HG02943 (cell line): ENCODE measurements around the gene PLA2G4A.

Experiments used
- ATAC-seq: cut with Tn5 transposase; IDR thresholded peaks from one replicate; pipeline ENCODE4 v1.9.1; 2021; ENCODE audit warnings: mild to moderate bottlenecking, low read depth, moderate library complexity; ENCODE audit not compliant: unreplicated experiment

Gene PLA2G4A

DNA sequence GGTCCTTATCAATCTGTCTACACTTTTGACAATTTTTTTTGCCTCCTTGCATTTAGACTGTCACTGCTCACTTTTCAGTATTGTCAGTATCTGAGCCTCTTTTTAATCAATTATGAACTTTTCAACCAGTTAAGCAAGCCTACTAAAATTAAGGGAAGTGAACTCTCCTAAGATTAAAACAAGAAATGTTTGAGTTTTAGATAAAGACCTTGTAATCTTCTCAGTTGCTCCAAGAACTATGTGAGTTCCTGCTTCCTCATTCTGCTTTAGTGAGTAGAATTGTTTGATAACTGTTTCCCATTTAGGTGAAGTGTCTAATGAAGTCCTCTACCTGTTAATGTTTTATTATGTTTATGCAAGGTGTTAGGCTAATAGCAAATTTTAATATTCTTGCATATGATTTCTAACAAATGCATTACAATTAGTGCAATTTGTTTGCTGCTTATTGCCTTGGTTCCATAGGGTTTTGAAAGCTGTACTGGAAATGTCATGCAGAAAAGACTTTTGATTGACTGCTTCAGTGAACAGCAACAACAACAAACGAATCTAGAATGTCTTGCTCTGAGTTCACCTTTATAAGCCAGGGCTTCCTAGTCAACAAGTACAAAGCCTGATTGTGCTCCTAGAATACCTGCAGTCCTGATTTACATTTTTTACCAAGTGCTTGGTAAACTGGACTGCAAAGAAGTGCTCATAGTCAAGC is 40.9 kb downstream of the PLA2G4A start:
- no peak for ATAC-seq

DNA sequence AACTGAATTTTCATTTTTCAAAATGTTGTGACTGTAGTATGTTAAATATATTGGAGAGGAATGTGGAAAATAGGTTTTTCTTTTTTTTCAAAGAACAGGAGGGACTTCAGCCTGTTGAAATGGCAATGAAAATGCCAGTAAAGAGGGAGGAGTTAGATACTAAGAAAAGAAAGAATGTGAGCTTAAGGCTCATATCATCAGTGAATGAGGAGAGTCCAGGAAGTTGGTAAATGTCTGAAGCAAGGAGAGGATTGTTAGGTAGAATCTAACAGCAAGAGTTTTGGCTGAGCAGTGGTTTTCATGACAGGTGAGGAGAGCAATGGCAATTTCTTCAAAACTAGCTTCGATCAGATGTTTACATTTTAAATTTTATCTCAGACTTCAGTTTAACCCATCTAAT is 43.0 kb downstream of the PLA2G4A start:
- no peak for ATAC-seq

DNA sequence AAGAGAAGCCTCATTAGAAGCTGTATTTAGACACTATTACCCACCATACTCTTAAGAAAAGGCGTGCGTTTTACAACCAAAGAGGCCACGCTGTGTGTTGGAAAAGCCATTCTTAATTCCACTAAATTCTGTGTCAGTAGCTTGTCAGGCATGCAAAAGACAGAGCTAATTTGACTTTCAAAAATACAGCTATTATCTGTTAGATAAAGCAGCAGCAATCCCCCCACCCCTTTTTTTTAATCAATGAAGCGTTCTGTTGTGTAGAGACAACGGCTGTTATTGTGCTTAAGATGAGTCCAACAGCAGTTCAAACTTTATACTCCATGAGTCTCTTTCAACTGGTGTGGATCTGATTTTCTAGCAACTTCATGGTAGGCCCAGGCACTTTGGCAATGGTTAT is 43.5 kb downstream of the PLA2G4A start:
- ATAC-seq, result no peak

DNA sequence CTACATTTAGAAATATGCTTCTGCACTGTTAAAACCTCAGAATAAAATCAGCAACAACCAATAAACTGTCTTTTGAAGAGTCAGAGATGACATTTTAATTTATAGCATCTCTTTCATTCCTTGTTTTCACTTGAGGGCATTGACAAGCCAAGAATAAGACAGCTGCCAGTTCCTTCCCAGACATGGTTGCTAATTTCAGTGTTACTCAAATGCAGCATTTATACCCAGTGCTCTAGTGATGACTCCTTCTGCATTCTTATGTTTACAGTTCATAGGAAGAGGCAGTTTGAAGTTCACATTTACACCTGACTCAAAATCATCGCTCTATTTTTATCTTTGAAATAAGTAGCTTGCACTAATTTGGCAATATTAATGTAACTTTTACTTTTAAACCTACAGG is 44.9 kb downstream of the PLA2G4A start:
- no peak for ATAC-seq

DNA sequence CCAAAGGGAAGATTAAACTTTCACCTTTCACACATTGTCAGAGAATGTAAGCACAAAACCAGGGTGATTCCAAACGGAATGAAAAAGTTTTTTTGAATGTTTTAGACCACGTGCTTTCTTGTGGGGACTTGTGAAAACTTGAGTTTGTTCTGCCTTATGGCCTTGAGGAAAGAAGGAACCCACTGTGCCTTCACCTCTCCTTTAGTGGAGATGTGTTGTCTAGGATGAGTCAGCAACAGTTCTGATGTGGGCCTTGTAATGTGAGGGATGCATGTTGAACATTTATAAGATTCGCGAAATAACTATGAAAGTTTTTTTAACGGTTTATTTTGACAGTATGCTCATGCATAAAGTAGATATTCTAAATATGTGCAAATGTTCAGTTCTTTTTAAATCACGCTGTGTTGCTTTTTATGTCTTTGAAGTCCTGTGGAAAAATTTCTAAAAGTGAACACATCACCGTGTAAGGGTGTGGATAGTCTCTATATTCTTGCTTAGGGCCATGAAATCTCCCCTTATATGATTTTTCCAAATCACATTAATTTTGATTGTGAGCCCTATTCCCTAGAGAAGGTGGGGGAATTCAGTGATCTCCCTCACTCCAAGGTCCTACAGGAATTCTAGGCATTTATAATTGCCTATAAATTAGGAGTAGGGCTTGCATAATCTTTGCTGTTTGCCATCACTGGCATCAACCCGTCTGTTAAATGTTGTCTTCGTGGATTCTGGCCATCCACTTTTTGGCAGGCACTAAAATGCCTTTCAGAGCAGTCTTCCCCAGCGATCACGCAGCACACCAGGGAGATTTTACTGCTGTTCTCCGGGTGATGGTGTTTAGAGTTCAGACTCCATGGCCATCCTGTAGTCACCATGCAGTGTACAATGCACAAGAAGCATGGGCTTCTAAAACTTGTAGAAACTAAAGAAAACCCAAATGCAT is 47.4 kb downstream of the PLA2G4A start:
- ATAC-seq, result no peak

DNA sequence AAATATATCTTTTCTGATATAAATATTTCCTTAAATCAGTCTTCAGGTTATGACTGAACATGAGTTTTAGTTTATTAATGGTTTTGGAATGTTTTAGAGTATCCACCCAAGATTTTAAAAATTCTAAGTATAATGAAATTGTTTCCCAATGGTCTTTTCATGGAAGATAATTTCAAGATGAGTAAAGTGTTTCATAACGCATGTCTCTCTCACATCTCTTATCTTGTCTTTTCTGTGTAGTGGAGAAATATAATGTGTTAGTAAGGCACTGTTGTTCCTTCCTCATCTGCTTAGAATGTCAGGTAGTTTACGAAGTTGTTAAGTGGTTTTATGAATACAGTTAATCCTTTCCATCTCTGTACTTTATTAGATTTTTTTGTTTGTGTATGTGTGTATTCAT is 49.6 kb downstream of the PLA2G4A start:
- ATAC-seq, result no peak

DNA sequence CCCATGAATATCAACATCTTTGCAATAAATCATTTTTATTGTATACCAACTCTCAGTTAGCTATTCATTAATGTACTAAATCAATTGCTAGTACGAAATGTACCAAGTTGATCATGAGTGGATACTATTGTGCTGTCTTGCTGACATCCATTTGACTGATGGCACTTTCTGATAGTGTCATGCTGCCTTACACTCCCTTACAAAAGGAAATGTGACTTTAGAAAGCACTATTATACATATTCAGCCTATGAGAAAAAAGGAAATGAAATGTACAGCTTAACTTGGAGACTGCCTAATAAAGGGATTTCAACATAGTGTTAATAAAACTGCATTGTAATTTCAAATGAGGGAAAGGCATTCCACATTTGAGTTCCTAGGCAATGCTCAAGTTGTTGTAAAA is 52.2 kb downstream of the PLA2G4A start:
- ATAC-seq, result no peak

DNA sequence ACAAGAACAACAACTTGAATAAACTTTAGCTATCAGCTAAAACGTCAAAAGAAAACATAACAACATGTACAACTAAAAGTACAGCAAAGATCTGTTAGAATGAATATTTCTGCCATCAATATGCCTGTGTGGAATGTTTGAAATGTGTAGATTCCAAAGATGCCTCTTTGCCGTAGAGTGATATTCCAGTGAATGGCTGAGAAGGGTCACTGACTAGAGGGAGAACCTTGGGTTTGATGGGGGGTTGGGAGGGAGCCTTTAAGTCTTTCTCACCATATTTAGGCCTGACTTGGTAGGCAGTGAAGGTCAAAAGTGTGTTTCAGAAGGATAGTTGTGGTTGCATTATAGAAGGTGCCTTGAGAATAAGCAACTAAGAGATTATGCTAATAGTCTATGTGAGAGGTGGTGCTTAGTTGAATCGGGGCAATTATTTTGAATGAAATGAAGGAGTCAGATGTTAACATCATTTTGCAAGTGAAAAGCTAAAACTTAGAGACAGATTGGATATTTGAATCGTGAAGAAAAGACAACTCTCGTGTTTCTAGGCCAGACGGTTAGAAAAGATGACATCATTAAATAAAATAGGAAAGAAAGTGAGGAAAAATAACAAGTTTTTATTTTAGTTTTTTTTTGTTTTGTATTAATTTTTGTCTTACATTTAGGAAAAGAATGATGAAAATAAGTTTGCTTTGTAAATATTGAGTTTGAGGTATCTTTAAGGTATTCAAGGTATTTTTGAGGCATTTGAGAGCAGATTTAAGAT is 53.8 kb downstream of the PLA2G4A start:
- no peak for ATAC-seq

DNA sequence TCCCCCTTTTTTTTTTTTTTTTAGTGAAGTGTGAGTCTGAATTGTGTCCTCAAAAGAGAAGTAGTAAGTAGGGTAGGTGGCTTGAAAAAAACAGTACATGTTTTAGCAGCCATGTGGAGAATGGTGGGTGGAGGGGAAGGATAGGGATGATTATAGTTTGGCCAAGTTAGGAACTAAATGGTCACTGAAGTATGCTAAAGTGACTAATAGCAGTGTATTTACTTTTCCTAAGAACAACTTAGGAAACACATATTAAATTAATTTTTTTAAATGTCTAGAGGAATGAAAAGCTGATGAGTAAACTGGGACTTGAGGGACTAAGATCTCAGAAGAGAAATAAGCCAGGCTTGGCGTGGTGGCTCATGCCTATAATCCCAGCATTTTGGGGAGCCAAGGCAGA is 55.5 kb downstream of the PLA2G4A start:
- ATAC-seq, result no peak

DNA sequence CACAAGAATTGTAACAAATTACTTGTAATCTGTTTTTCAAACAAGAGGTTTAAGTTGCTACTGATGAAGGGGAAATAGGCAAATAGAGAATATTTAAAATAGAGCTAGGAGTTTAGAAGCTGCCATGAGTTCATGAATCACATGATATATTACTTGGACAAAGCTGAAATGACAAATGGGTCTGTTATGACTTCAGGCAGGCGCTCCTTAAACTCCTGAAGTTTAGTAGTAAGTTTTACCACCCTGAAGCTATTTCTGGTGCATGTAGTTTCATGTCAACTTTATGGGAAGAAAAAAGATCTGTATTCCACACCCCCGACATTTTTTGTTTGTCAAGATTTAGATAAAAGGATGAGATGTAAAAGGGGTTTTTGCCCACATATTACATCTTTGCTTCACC is 58.5 kb downstream of the PLA2G4A start:
- ATAC-seq, result no peak

DNA sequence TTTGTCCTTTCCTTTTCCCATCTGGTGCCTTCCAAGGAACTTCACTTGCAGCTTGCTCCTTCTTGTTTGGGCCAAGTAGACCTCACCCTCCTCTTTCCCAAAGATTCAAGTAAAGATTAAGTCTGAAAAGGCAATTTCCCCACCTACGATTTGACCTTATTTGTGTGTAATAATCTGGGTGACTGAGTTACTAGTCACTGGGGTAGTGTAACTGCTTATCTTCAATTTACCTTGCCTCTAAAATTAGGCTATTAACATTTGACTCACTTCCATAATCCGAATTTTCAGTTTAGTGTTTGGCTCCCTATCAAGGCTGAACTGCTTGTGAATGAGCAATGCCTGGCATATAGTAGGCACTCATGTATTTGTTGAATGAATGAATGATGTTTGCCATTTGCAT is 59.6 kb downstream of the PLA2G4A start:
- ATAC-seq, result no peak

DNA sequence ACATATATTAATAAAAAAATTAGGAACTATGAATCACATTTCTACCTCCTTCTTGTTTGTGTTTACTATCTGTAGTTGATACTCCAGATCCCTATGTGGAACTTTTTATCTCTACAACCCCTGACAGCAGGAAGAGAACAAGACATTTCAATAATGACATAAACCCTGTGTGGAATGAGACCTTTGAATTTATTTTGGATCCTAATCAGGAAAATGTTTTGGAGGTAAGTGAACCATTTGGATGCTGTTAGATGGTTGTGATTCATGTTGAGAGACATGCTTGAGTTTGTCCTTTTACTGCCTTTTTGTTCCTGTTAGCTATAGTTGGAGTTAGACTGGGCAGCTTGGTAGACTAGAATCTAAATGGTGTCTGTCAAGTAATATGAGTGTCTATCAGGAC is 64.2 kb downstream of the PLA2G4A start:
- no peak for ATAC-seq

DNA sequence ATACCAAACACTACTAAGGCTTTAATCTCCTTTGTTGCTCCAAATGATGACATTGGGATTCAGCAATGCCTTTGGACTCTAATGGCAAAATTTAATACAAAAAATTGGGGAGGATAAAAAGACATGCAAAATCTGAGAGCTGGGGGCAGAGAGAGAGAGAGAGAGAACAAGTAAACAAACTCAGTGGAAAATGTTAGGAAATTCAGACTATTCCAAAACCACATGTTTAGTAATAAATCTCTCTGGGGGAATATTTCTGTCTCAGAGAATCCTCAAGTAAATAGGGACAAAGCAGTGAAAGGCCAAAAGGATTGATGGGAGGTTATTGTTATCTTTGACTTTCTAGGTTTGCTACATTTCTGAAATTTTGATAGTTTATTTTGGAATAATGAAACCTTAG is 65.7 kb downstream of the PLA2G4A start:
- no peak for ATAC-seq

DNA sequence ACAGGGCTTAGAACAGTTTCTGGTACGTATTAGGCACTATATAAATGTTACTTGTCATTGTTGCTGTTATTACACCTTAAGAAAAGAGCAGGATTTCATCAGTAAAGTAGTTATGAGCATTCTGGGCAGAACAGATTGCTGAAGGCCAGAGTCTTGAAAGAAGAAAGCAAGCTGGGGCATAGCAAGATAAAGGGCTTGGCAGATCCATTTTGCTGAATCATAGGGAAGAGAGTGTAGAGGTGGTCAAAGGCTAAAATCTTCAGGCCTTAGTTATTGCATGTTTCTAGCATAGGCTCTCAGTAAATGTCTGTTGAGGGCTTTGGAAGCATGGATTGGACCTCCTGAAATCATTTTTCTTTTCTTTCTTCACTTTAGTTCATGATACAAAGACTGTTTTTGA is 67.5 kb downstream of the PLA2G4A start:
- ATAC-seq, result no peak

DNA sequence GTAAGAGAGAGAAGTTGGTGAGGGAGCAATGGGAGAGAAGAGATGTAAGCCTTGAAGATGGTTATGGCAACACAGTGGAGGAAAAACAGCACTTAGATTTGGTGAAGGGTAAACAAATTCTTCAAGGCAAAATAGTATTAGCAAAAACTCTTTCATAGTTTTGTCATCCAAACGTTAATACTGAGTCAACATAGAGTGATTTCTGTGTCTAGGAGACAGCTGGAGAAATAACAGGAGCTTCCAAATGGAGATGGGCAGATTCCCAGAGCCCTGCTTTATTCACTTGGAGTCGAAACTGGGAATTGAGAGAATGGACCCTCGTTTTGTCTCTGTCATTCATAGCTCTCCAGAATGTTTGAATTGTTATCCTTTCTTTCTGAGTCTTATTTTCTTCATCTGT is 68.3 kb downstream of the PLA2G4A start:
- no peak for ATAC-seq

DNA sequence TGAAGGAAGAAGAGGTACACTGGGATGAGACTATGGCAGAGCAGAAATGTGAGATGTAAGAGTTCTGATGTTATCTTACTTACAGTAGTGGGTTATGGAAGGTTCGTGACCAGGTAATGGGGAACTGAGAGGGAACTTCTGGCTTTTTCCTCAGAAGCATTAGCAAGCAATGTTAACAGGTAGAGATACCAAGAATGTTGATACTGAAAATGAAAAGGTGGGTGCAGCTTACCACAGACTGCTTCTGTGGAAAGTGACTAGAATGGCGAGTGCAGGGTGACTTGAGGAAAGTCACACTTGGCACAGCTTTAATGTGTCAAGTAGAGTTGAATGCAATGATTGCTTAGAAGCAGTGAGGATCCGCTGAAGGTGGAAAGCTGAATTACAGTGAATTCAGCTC is 70.8 kb downstream of the PLA2G4A start:
- peak; percentile 72 for ATAC-seq

DNA sequence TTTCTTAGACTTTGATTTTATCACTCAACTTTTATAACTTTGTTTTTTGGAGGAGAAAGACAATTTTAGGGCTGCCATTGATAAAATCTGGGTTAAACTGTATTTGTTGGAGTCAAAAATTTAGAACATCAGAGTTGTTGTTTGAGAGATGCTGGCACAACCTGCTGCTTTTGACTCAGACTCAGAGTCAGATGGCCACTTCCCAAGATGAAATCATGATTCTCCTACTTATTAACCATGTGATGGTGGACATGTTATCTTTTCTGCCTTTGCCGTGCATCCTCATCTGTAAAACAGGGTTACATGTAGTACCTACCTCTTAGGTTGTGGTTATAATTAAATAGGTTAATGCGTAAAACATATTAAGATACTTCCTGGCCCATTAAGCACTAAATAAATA is 71.2 kb downstream of the PLA2G4A start:
- ATAC-seq, result no peak

DNA sequence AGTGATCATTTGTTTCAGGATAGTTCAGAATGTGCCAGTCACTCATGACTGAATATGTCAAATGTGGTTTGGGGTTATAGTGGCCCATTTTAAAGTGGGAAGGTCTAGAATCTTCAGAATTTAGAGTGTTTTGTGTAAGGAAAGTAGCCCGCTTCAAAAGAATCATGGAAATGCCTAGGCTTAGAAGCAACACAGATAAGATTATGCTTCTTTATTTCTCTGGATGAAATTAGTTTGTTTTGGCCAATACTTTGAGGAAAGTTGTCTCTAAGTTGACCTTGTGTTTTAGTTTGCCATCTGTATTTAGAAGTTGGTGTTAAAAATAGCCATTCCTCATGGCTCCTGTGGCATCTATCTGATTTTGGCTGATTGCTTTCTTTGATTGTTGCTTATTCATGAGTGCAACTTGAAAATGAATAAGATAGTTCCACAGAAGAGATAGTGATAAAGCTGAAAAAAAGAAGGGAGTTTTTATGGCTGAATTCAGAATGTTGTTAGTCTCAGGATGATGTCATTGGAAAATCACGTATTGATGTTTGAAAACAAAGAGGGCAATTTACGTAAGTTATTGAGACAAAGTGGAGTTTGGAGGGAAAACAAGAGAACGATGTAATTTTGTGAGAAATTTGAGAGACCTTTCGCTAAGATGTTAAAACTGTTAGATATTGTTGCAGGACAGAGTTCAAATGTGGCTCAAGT is 71.9 kb downstream of the PLA2G4A start:
- ATAC-seq, result no peak

DNA sequence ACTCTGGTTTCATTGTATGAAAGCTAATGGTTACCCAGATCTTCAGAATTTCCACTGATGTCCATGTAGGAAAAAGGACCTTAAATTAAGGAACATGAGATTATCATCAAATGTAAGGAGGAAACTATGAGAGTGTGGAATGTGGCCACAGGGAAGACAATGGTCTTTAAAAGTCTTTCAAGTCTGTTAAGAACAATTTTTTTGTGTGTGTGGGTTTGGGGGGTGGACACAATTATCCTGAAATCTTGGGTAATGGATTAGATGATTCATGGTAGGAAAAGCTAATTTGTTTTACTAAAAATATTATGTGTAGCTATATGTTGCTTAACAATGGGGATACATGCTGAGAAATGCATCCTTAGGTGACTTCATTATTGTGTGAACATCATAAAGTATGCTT is 72.9 kb downstream of the PLA2G4A start:
- ATAC-seq, result no peak

DNA sequence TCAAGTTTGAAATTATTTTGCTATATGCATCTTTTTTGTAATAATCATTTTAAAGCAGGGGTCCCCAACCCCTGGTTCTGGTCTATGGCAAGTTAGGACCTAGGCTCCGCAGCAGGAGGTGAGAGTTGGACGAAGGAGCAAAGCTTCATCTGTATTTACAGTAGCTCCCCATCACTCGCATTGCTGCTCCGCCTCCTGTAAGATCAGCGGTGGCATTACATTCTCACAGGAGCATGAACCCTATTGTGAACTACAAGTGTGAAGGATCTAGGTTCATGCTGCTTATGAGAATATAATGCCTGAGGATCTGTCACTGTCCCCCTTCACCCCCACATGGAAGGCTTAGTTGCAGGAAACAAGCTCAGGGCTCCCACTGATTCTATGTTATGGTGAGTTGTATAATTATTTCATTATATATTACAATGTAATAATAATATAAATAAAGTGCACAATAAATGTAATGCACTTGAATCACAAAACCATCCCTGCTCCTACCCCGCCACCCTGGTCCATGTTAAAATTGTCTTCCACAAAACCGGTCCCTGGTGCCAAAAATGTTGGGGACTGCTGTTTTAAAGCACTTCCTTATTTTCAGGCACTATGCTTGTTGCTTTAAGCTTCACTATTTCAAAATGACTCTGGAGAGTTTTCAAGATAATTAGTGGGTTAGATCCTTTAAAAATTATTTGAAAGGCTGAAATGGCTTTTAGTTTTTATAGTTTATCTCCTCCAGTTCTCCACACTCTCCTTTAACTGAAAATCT is 74.8 kb downstream of the PLA2G4A start:
- no peak for ATAC-seq
